ENCODE measurements around the gene SLC6A13. TPM values are rescaled to one million over a fixed set of nuclear protein-coding genes. Genes with fewer than 3 reads are reported as not detected.

SLC6A13 gene
- total and polyA plus RNA-seq, 5 donors, result 2.1 to 5.8 (median 2.8) TPM

DNA sequence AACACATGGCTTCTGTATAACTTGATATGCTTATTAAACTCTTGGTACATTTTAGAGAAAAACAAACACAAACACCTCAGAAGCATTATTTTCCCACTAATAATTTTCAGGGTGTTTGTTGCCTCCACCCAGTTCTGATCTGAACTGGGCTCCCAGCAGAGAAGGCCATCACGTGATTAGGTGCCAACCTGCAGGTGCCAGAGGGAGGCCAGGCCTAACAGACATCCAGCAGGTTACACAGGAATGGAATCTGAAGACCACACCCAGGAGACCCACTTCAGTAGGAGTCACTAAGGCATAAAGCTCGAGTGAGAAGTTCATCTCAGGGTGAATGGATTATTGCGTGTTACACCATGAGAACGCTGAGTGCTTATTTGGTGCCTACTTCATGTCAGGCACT is 57.6 kb downstream of the SLC6A13 start:
- ATAC-seq (no peak), DNase-seq (no peak)
- H3K4me1 ChIP-seq (ENCODE audit: control insufficient read depth, insufficient read depth, low read length), result peaks cover 3% of the 10 kb centered on the region
- no peak overlapping the region for H3K4me3 ChIP-seq (ENCODE audit: low read length)
- H3K27ac ChIP-seq (ENCODE audit: low read length), result no peak overlapping the region
- WGBS, result 84% methylated on average over 4 of the region's 4 CpGs
- intact Hi-C loops (cut with DNase I), result no loop called here
- H3K9me3 ChIP-seq (ENCODE audit: control insufficient read depth, low read length), result no peaks in the 10 kb centered on the region
- H3K27me3 ChIP-seq (ENCODE audit: control insufficient read depth, insufficient read depth), result no peaks in the 10 kb centered on the region

DNA sequence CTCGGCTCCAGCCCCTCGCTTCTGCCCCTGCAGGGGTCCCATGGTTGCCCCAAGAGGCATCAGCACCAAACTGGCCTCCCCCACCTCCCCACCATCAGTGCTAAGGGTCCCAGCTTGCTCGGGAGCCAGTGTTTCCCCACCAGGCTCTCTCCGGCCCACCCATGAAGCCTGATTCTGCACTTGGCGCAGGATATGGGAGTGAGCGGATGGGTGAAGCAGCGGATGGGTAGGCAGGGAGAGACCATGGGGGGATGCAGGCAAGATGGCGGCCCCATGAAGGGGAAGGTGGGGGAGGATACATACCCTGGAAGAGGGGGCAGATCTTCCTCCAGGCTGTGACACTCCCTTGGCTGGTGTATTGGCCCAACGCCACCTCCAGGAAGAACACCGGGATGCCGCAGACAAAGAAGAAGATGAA is 58.4 kb downstream of the SLC6A13 start:
- no peak overlapping the region for H3K27ac ChIP-seq (ENCODE audit: low read length)

DNA sequence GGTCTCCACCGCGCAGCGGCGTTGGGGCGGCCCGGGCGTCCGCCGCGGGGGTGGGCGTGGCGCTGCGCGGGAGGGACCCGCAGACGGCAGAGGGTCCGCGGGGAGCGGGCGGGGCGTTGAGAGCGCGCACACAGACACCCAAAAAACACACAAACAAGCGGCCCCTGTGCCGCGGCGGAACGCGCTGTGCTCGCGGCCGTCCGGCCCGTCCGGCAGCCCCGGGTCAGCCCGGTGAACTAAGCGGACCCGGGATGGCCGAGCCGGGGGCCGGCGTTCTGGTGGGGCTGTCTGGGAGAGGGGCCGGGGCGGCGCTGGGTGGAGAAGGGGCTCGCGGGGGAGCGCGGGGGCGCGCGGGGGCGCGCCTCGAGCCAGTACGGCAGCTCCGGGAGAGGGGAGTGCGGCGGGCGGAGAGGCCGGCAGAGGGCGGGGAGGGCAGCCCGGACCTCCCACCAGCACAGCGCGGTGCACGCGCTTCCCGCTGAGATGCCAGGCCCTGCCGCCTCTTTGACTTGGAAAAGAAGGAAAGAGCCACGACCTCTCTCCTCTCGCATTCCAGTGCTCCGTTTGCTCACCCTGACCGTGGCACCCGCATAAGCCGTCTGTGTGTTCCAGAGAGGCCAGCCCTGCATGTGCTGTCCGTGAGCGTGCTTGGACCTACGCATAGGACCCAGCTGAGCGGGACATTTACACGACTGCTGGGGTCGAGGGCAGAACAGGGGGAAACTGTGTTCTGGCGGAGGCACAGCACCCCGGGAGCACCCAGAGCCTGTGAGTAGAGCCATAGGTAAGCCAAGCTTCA is 59.0 kb downstream of the SLC6A13 start:
- peaks cover 3% of the 10 kb centered on the region for H3K4me1 ChIP-seq (ENCODE audit: control insufficient read depth, insufficient read depth, low read length)
- no peak overlapping the region for H3K27ac ChIP-seq (ENCODE audit: low read length)
- DNase-seq, result peak; percentile 34 to 83 (median 76)
- H3K27me3 ChIP-seq (ENCODE audit: control insufficient read depth, insufficient read depth), result no peaks in the 10 kb centered on the region
- intact Hi-C loops (cut with DNase I), result no loop called here
- H3K4me3 ChIP-seq (ENCODE audit: low read length), result peak overlapping the region; percentile 55
- ATAC-seq, result peak; percentile 71 to 87
- no peaks in the 10 kb centered on the region for H3K9me3 ChIP-seq (ENCODE audit: control insufficient read depth, low read length)
- 21% methylated on average over 84 of the region's 84 CpGs for WGBS

More for the DNA sequence above, 58.4 kb downstream of the SLC6A13 start:
- Histone ChIP-seq H3K4me3 (ENCODE audit: low read length) (no peak overlapping the region), H3K9me3 (ENCODE audit: control insufficient read depth, low read length) (no peaks in the 10 kb centered on the region), H3K4me1 (ENCODE audit: control insufficient read depth, insufficient read depth, low read length) (peaks cover 3% of the 10 kb centered on the region), H3K27me3 (ENCODE audit: control insufficient read depth, insufficient read depth) (no peaks in the 10 kb centered on the region)
- no peak for DNase-seq
- ATAC-seq, result no peak
- WGBS, result 88% methylated on average over 11 of the region's 11 CpGs
- intact Hi-C loops (cut with DNase I), result no loop called here

DNA sequence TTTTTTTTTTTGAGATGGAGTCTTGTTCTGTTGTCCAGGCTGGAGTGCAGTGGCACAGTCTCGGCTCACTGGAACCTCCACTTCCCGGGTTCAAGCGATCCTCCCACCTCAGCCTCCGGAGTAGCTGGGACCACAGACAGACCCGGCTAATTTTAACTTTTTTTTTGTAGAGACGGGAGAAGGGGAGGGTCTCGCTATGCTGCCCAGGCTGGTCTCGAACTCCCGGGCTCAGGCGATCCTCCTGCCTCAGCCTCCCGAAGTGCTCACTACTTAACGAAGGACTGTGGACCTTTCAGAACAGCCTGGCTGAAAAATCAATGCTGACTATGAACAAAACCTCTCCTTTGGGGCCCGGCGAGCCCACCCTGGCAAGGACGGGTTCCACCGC is 59.6 kb downstream of the SLC6A13 start:
- intact Hi-C loops (cut with DNase I), result no loop called here
- 69% methylated on average over 16 of the region's 16 CpGs for WGBS
- Histone ChIP-seq H3K4me3 (ENCODE audit: low read length) (peak overlapping the region; percentile 55), H3K27me3 (ENCODE audit: control insufficient read depth, insufficient read depth) (no peaks in the 10 kb centered on the region), H3K9me3 (ENCODE audit: control insufficient read depth, low read length) (no peaks in the 10 kb centered on the region), H3K27ac (ENCODE audit: low read length) (no peak overlapping the region), H3K4me1 (ENCODE audit: control insufficient read depth, insufficient read depth, low read length) (peaks cover 3% of the 10 kb centered on the region)
- no peak for DNase-seq
- ATAC-seq, result no peak

DNA sequence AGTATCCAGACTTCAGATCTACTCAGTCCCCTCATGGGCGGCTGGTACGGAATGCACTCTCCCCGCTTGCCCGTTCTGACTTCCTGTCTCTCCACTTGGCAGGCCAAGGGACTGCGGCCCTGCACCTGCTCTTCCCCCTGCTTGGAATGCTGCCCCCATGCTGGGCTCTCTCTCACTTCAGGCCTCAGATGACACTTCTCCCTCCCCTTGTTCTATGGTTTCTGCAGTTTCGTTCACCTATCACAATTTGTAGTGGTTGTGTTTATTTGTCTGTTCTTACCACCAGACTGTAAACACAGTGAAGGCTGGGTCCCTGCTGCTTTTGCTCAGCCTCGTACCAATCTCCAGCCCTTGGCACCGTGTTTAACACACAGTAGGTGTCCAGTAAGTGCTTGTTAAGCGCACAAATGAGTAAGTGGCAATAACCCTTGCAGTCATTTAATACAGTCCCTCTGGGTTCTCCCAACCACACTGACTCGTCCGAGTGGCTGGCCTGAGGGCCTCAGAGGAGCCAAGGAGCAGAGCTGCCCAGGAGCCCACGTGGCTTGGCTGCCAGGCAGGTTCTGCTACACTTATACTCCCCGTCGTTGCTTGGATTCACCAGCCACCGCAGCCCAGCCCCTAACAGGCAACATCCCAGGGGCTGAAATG is 60.4 kb downstream of the SLC6A13 start:
- intact Hi-C loops (cut with DNase I), result no loop called here
- H3K27me3 ChIP-seq (ENCODE audit: control insufficient read depth, insufficient read depth), result no peaks in the 10 kb centered on the region
- no peak for DNase-seq
- 61% methylated on average over 15 of the region's 15 CpGs for WGBS
- no peaks in the 10 kb centered on the region for H3K9me3 ChIP-seq (ENCODE audit: control insufficient read depth, low read length)
- no peak overlapping the region for H3K27ac ChIP-seq (ENCODE audit: low read length)
- H3K4me3 ChIP-seq (ENCODE audit: low read length), result no peak overlapping the region
- ATAC-seq, result no peak
- H3K4me1 ChIP-seq (ENCODE audit: control insufficient read depth, insufficient read depth, low read length), result peaks cover 3% of the 10 kb centered on the region

DNA sequence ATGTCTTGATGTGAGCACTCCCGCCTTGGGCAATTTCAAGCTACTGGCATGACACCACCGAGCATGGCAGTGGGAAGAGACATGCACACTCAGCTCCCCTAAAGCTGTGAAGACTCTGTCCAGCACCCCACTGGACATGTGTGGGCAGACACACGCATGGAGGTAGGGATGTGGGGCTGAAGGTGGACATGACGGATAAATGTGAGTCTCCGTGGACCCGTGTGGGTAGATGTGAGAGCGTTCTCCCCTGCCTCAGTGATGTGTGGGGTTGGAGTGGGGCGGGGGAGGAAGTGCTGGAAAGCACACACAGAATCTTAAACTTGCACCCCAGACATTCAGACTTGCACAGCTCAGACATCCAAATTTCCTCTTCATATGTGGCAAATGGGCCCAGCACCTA is 61.3 kb downstream of the SLC6A13 start:
- Histone ChIP-seq H3K27ac (ENCODE audit: low read length) (no peak overlapping the region), H3K9me3 (ENCODE audit: control insufficient read depth, low read length) (no peaks in the 10 kb centered on the region), H3K4me1 (ENCODE audit: control insufficient read depth, insufficient read depth, low read length) (peaks cover 3% of the 10 kb centered on the region), H3K27me3 (ENCODE audit: control insufficient read depth, insufficient read depth) (no peaks in the 10 kb centered on the region), H3K4me3 (ENCODE audit: low read length) (no peak overlapping the region)
- DNase-seq, result no peak
- 83% methylated on average over 8 of the region's 8 CpGs for WGBS
- no peak for ATAC-seq
- intact Hi-C loops (cut with DNase I), result no loop called here

DNA sequence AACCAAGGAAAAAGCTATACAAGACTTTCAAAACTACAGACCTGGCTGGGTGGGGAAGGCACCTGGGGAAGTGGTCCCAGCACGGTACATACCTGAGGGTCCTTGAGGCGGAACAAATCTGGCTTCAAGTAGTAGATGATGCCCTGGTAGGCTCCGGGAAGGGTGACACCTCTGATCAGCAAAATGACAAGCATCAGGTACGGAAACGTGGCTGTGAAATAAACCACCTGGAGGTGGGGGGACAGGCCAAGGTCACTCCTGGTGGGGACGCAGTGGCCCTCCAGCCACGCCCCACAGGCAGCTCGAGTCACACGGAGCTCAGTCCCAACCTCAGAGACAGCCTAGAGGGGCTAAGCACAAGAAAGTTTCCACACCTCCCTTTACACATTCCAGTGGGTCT is 63.9 kb downstream of the SLC6A13 start:
- DNase-seq, result no peak
- no peaks in the 10 kb centered on the region for H3K4me1 ChIP-seq (ENCODE audit: control insufficient read depth, insufficient read depth, low read length)
- ATAC-seq, result no peak
- H3K9me3 ChIP-seq (ENCODE audit: control insufficient read depth, low read length), result no peaks in the 10 kb centered on the region
- H3K27ac ChIP-seq (ENCODE audit: low read length), result no peak overlapping the region
- WGBS, result 59% methylated on average over 9 of the region's 9 CpGs
- intact Hi-C loops (cut with DNase I), result no loop called here
- H3K4me3 ChIP-seq (ENCODE audit: low read length), result no peak overlapping the region
- H3K27me3 ChIP-seq (ENCODE audit: control insufficient read depth, insufficient read depth), result no peaks in the 10 kb centered on the region

DNA sequence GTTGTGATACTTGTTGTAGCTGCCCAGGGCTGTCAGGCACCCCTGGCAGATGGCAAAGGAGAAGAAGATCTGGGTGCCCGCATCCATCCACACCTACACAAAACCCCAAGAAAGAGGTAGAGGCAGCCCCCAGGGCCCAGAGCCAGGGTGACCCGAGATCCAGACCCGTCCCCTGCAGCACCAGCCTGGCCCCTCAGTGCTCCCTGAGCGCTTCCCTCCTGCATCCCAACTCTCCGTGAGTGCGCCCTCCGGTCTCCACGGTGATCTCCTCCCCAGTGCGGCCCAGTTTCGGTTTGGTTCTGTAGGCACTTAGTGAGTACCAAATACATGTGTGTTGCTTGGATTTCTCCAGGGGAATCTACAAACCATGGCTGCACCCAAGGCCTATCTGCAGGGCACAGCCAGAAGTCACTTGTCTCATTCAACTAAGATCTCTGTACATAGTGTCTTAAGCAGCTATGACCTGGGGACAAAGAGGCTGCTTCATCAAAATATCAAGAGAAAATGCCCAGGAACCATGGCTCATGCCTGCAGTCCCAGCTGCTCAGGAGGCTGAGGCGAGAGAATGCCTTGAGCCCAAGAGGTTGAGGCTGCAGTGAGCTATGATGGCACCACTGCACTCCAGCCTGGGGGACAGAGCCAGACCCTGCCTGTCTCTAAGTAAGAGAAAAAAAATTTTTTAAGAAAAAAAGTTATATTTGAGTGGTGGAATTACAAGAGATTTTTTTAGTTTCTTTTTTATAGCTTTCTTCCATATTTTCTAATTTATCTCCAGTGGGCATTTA is 64.5 kb downstream of the SLC6A13 start:
- Histone ChIP-seq H3K4me1 (ENCODE audit: control insufficient read depth, insufficient read depth, low read length) (no peaks in the 10 kb centered on the region), H3K27ac (ENCODE audit: low read length) (no peak overlapping the region), H3K4me3 (ENCODE audit: low read length) (no peak overlapping the region), H3K27me3 (ENCODE audit: control insufficient read depth, insufficient read depth) (no peaks in the 10 kb centered on the region), H3K9me3 (ENCODE audit: control insufficient read depth, low read length) (no peaks in the 10 kb centered on the region)
- ATAC-seq, result no peak
- WGBS, result 96% methylated on average over 11 of the region's 11 CpGs
- intact Hi-C loops (cut with DNase I), result no loop called here
- DNase-seq, result no peak

DNA sequence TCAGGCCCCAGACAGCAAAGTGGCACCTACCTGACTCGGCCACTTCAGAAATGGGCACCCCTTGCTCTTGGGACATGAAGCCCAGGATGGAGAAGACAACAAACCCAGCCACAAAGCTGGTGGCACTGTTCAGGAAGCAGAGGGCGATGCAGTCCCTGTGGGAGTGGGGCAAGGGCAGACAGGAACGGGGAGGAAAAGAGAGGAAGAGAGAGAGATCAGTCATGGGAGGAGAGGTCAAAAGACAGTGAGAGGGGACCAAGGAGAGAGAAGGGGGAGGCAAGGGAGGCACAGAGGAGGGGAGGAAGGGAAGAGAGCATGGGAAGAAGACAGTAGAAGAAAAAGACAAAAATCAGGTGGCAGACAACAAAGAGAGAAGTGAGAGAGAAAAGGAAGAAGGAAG is 65.3 kb downstream of the SLC6A13 start:
- no peak for DNase-seq
- 83% methylated on average over 3 of the region's 3 CpGs for WGBS
- H3K4me3 ChIP-seq (ENCODE audit: low read length), result no peak overlapping the region

DNA sequence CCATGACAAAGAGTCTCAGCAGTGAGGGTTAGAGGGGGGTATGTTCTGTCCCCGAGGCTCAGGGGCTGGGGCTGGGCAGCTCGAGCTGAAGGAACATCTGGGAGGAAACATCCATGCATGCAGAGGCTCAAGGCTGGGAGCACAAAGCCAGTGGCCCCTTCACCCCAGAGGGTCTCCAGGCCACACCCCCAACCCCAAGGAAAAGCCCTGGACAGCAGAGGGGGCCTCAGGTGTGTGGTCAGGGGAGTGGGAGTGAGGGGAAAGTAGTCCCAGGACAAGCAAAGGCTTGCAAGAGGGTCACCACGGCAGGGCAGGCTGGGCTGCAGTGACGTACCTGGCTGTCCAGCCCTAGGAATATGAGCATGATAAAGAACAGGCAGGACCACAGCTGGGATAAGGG is 66.2 kb downstream of the SLC6A13 start:
- WGBS, result 87% methylated on average over 4 of the region's 4 CpGs
- intact Hi-C loops (cut with DNase I), result no loop called here

More for the DNA sequence above, 65.3 kb downstream of the SLC6A13 start:
- intact Hi-C loops (cut with DNase I), result no loop called here
- no peaks in the 10 kb centered on the region for H3K9me3 ChIP-seq (ENCODE audit: control insufficient read depth, low read length)
- no peaks in the 10 kb centered on the region for H3K27me3 ChIP-seq (ENCODE audit: control insufficient read depth, insufficient read depth)
- no peak for ATAC-seq
- no peak overlapping the region for H3K27ac ChIP-seq (ENCODE audit: low read length)
- H3K4me1 ChIP-seq (ENCODE audit: control insufficient read depth, insufficient read depth, low read length), result no peaks in the 10 kb centered on the region

DNA sequence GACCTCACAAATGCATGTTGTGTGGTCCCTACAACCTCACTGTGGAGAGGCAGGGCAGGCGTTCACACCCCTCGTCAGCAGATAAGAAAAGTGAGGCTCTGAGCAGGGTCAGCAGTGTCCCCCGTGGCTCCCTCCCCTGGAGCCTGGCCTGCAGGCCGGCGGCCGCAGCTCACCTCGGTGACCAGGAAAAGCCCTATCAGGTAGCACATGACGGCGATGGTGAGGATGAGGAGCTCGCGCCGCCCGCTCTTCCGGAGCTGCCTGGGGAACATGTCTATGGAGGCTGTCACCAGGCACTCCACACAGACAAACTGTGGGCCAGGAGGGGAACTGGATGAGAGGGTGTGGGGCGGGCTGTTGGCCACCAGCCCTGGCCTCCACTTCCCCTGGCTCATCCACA is 66.7 kb downstream of the SLC6A13 start:
- no peak overlapping the region for H3K27ac ChIP-seq (ENCODE audit: low read length)
- H3K4me3 ChIP-seq (ENCODE audit: low read length), result no peak overlapping the region
- ATAC-seq (no peak), DNase-seq (no peak)
- H3K9me3 ChIP-seq (ENCODE audit: control insufficient read depth, low read length), result no peaks in the 10 kb centered on the region
- H3K4me1 ChIP-seq (ENCODE audit: control insufficient read depth, insufficient read depth, low read length), result no peaks in the 10 kb centered on the region
- intact Hi-C loops (cut with DNase I), result no loop called here
- no peaks in the 10 kb centered on the region for H3K27me3 ChIP-seq (ENCODE audit: control insufficient read depth, insufficient read depth)
- 75% methylated on average over 15 of the region's 15 CpGs for WGBS

More for the DNA sequence above, 66.2 kb downstream of the SLC6A13 start:
- Histone ChIP-seq H3K4me3 (ENCODE audit: low read length) (no peak overlapping the region), H3K4me1 (ENCODE audit: control insufficient read depth, insufficient read depth, low read length) (no peaks in the 10 kb centered on the region), H3K9me3 (ENCODE audit: control insufficient read depth, low read length) (no peaks in the 10 kb centered on the region), H3K27me3 (ENCODE audit: control insufficient read depth, insufficient read depth) (no peaks in the 10 kb centered on the region), H3K27ac (ENCODE audit: low read length) (no peak overlapping the region)
- ATAC-seq, result no peak
- DNase-seq, result no peak
